WERI-Rb-1 (cell line): ENCODE results near the gene ZSCAN25.
"Not testable (repeated sequence)": the region's sequence is repeated elsewhere in the genome, so short reads cannot be mapped to it uniquely, and the experiment has no call there.

Source experiments
- DNase-seq: peaks from one replicate; pipeline ENCODE4 v3.0.0-alpha.2; 2020
- H3K27ac ChIP-seq: fragments of 250-450 bp; sonication (Bioruptor Pico); 2 replicates; pipeline ENCODE4 v1.5.1; 2020; ENCODE audit warnings: mild to moderate bottlenecking, moderate library complexity
- H3K27me3 ChIP-seq: fragments of 250-450 bp; sonication (Bioruptor Pico); 2 replicates; pipeline ENCODE4 v1.5.1; 2021; ENCODE audit warnings: mild to moderate bottlenecking, low read depth, moderate library complexity; ENCODE audit not compliant: insufficient read depth, severe bottlenecking
- H3K36me3 ChIP-seq: fragments of 250-450 bp; sonication (Bioruptor Pico); 2 replicates; pipeline ENCODE4 v1.5.1; 2020; ENCODE audit warnings: mild to moderate bottlenecking, moderate library complexity
- H3K4me3 ChIP-seq: 2 replicates; pipeline ENCODE4 v1.5.1; 2011; ENCODE audit warnings: low read depth, mild to moderate bottlenecking, control low read depth, low read length
- H3K9me3 ChIP-seq: fragments of 250-450 bp; sonication (Bioruptor Pico); 2 replicates; pipeline ENCODE4 v1.5.1; 2021; ENCODE audit warnings: mild to moderate bottlenecking, moderate library complexity; ENCODE audit not compliant: severe bottlenecking
- CTCF ChIP-seq: IDR thresholded peaks from 2 replicates; pipeline ENCODE4 v1.5.1; 2011; ENCODE audit warnings: low read depth, mild to moderate bottlenecking, control low read depth, inconsistent platforms, low read length

ZSCAN25 gene

GRCh38 chr7:99616359-99617191, at the start of gene ZSCAN25:
Gene ZSCAN25 (plus strand): TSS chr7:99616946. CDS start chr7:99619607, 2,661 bp downstream.
- Histone ChIP-seq H3K4me3 (peak within 1 kb of the TSS; percentile 76), H3K9me3 (no peaks in the 10 kb centered on the region), H3K36me3 (peaks cover 36% of the 10 kb centered on the region), H3K27ac (peak within 1 kb of the TSS; percentile 88), H3K27me3 (no peaks in the 10 kb centered on the region)
- peak; percentile 96 for DNase-seq
- peak; percentile 76 for TF ChIP-seq CTCF

- not testable (repeated sequence) for H3K27me3 ChIP-seq, H3K4me3 ChIP-seq, H3K9me3 ChIP-seq, H3K27ac ChIP-seq, DNase-seq
- H3K36me3 ChIP-seq, result peaks cover 54% of the 10 kb centered on the region
These were observed 48.0 kb upstream of the ZSCAN25 start for GRCh38 chr7:99568770-99569169.

- H3K27ac ChIP-seq, result peak overlapping the region; percentile 31; the same call in 1 of the 2 replicates
- no peaks in the 10 kb centered on the region for H3K27me3 ChIP-seq
- H3K36me3 ChIP-seq, result peaks cover 44% of the 10 kb centered on the region
- H3K4me3 ChIP-seq, result no peak overlapping the region
- H3K9me3 ChIP-seq, result no peaks in the 10 kb centered on the region
- no peak for DNase-seq
- no peak for TF ChIP-seq CTCF
These were observed 45.0 kb upstream of the ZSCAN25 start for GRCh38 chr7:99571768-99572167.

- no peak overlapping the region for H3K27ac ChIP-seq
- TF ChIP-seq CTCF, result no peak
- no peaks in the 10 kb centered on the region for H3K9me3 ChIP-seq
- no peak for DNase-seq
- H3K27me3 ChIP-seq, result no peaks in the 10 kb centered on the region
- no peak overlapping the region for H3K4me3 ChIP-seq
- H3K36me3 ChIP-seq, result peaks cover 35% of the 10 kb centered on the region
These were observed 43.5 kb upstream of the ZSCAN25 start for GRCh38 chr7:99573257-99573656.

- no peaks in the 10 kb centered on the region for H3K27me3 ChIP-seq
- peaks cover 21% of the 10 kb centered on the region for H3K36me3 ChIP-seq
- no peaks in the 10 kb centered on the region for H3K9me3 ChIP-seq
- no peak overlapping the region for H3K4me3 ChIP-seq
- no peak for DNase-seq
- no peak for TF ChIP-seq CTCF
- no peak overlapping the region for H3K27ac ChIP-seq
These were observed 40.5 kb upstream of the ZSCAN25 start for GRCh38 chr7:99576251-99576650.

GRCh38 chr7:99579281-99579955, 37.3 kb upstream of the ZSCAN25 start:
- no peaks in the 10 kb centered on the region for H3K27me3 ChIP-seq
- TF ChIP-seq CTCF, result no peak
- H3K36me3 ChIP-seq, result no peaks in the 10 kb centered on the region
- peak overlapping the region; percentile 75 for H3K4me3 ChIP-seq
- no peaks in the 10 kb centered on the region for H3K9me3 ChIP-seq
- no peak overlapping the region; the same call in 1 of the 2 replicates for H3K27ac ChIP-seq
- DNase-seq, result no peak
